DMS 273 (cell line): ENCODE data around the gene MDN1.
A peak's percentile ranks its signal among the peaks of the same experiment; 100 is the strongest.

ENCODE experiments used
- DNase-seq: peaks from one replicate; lab custom pipeline; 2025; ENCODE audit not compliant: unreplicated experiment; lab: John Stamatoyannopoulos, UW

Gene MDN1

GRCh38 chr6:89610149-89610642 is 209.4 kb downstream of the MDN1 start:
- DNase-seq = peak; percentile 73

GRCh38 chr6:89605861-89606260 is 213.7 kb downstream of the MDN1 start:
- DNase-seq = no peak

GRCh38 chr6:89604653-89605052 is 214.9 kb downstream of the MDN1 start:
- DNase-seq = no peak

- DNase-seq = no peak
Observed at GRCh38 chr6:89602166-89602565, 217.4 kb downstream of the MDN1 start.

- no peak for DNase-seq
Observed at GRCh38 chr6:89599727-89600126, 219.9 kb downstream of the MDN1 start.

- DNase-seq = peak; percentile 64
Observed at GRCh38 chr6:89597988-89598387, 221.6 kb downstream of the MDN1 start.

- DNase-seq = no peak
Observed at GRCh38 chr6:89597372-89597771, 222.2 kb downstream of the MDN1 start.

- DNase-seq = peak; percentile 7
Observed at GRCh38 chr6:89596484-89596883, 223.1 kb downstream of the MDN1 start.

GRCh38 chr6:89596056-89596455 is 223.5 kb downstream of the MDN1 start:
- DNase-seq = no peak
